WTC11 (cell line): ENCODE results near the gene TOMM20L.
"Not testable (repeated sequence)": the region's sequence is repeated elsewhere in the genome, so short reads cannot be mapped to it uniquely, and the experiment has no call there.

ENCODE experiments used
- TF ChIP-seq, protein P1 (sequence below): sonication (generic); formaldehyde crosslinking; IDR thresholded peaks from 2 replicates; pipeline ENCODE4 v1.8.0; 2022; ENCODE audit warnings: mild to moderate bottlenecking, missing genetic modification reagents
- TF ChIP-seq, protein P2 (sequence below): sonication (generic); formaldehyde crosslinking; IDR thresholded peaks from 2 replicates; pipeline ENCODE4 v1.8.1; 2022; ENCODE audit warnings: low read depth, mild to moderate bottlenecking, moderate library complexity, missing genetic modification reagents, borderline replicate concordance

DNA sequence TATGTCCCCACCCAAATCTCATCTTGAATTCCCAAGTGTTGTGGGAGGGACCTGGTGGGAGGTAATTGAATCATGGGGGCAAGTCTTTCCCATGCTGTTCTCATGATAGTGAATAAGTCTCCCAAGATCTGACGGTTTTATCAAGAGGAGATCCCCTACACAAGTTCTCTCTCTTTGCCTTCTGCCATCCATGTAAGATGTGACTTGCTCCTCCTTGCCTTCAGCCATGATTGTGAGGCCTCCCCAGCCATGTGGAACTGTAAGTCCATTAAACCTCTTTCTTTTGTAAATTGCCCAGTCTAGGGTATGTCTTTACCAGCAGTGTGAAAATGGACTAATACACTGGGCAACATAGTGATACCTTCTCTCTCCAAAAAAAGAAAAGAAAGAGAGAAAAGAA is 21.2 kb downstream of the TOMM20L start:
- TF ChIP-seq, protein P1, sequence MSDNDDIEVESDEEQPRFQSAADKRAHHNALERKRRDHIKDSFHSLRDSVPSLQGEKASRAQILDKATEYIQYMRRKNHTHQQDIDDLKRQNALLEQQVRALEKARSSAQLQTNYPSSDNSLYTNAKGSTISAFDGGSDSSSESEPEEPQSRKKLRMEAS (CRISPR knock-in tag), result not testable (repeated sequence)
- TF ChIP-seq, protein P2, sequence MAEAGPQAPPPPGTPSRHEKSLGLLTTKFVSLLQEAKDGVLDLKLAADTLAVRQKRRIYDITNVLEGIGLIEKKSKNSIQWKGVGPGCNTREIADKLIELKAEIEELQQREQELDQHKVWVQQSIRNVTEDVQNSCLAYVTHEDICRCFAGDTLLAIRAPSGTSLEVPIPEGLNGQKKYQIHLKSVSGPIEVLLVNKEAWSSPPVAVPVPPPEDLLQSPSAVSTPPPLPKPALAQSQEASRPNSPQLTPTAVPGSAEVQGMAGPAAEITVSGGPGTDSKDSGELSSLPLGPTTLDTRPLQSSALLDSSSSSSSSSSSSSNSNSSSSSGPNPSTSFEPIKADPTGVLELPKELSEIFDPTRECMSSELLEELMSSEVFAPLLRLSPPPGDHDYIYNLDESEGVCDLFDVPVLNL (CRISPR knock-in tag), result not testable (repeated sequence)
